Fibroblast of lung (primary cell): Measurements from ENCODE around the gene DOK1. TPM values are rescaled to one million over a fixed set of nuclear protein-coding genes. Genes with fewer than 3 reads are reported as not detected.

Experiments
- DNase-seq, 2 donors: peaks; one replicate each; pipeline versions ENCODE4 v3.0.0 to v3.0.0-alpha.2; 2010; ENCODE audit warnings: low read depth in 2 of 2
- H2AFZ ChIP-seq: 2 replicates; pipeline ENCODE4 v1.5.1; 2012; ENCODE audit warnings: low read length, control low read depth, inconsistent platforms
- H3K27ac ChIP-seq: 2 replicates; pipeline ENCODE4 v1.5.1; 2011; ENCODE audit warnings: low read length, control low read depth; ENCODE audit not compliant: insufficient read depth
- H3K27me3 ChIP-seq: 2 replicates; pipeline ENCODE4 v1.5.1; 2011; ENCODE audit warnings: mild to moderate bottlenecking, low read length; ENCODE audit not compliant: control insufficient read depth, insufficient read depth
- H3K36me3 ChIP-seq: 2 replicates; pipeline ENCODE4 v1.5.1; 2011; ENCODE audit warnings: low read length; ENCODE audit not compliant: control insufficient read depth, insufficient read depth
- H3K4me1 ChIP-seq: 2 replicates; pipeline ENCODE4 v1.5.1; 2011; ENCODE audit warnings: low read length; ENCODE audit not compliant: control insufficient read depth, insufficient read depth; ENCODE audit errors: extremely low read depth
- H3K4me2 ChIP-seq: 2 replicates; pipeline ENCODE4 v1.5.1; 2011; ENCODE audit warnings: low read length, control low read depth; ENCODE audit not compliant: insufficient read depth; ENCODE audit errors: extremely low read depth
- H3K4me3 ChIP-seq, 4 experiments: fragments of 200-600 bp in 1 of 4; sonication (generic) in 1 of 4; replicated peaks in 1 of 4; 2 replicates each; pipeline ENCODE4 v1.5.1; 2011 to 2016; ENCODE audit warnings: low read length in 4 of 4, low read depth in 3 of 4, mild to moderate bottlenecking in 3 of 4, control low read depth in 2 of 4, inconsistent platforms in 1 of 4, mixed read lengths in 1 of 4; ENCODE audit not compliant: insufficient read depth in 1 of 4; ENCODE audit errors: control extremely low read depth in 1 of 4
- H3K79me2 ChIP-seq: 2 replicates; pipeline ENCODE4 v1.5.1; 2012; ENCODE audit warnings: mild to moderate bottlenecking, low read length, inconsistent platforms; ENCODE audit not compliant: control insufficient read depth, insufficient read depth
- H3K9ac ChIP-seq: 2 replicates; pipeline ENCODE4 v1.5.1; 2011; ENCODE audit warnings: mild to moderate bottlenecking, low read length, control low read depth; ENCODE audit not compliant: insufficient read depth
- H3K9me3 ChIP-seq: 2 replicates; pipeline ENCODE4 v1.5.1; 2012; ENCODE audit warnings: low read depth, low read length; ENCODE audit not compliant: control insufficient read depth, insufficient read depth
- H4K20me1 ChIP-seq: 2 replicates; pipeline ENCODE4 v1.5.1; 2011; ENCODE audit warnings: low read length; ENCODE audit not compliant: control insufficient read depth, insufficient read depth; ENCODE audit errors: extremely low read depth
- CTCF ChIP-seq, 2 donors: IDR thresholded peaks in 1 of 2; conservative IDR thresholded peaks in 1 of 2; 1 replicate in 1 of 2; 2 replicates in 1 of 2; pipeline ENCODE4 v1.5.1; 2011 to 2012; ENCODE audit warnings: low read length in 2 of 2, control low read depth in 1 of 2, inconsistent platforms in 1 of 2, low read depth in 1 of 2, mild to moderate bottlenecking in 1 of 2
- EZH2 ChIP-seq: IDR thresholded peaks from 2 replicates; pipeline ENCODE4 v1.5.1; 2012; ENCODE audit warnings: low read length, control low read depth, mild to moderate bottlenecking; ENCODE audit errors: missing control alignments
- polyA plus RNA-seq, 2 donors: library from polyadenylated mRNA; depleted of rRNA in 1 of 2; stranded (reverse) in 1 of 2; unstranded in 1 of 2; fragments of >200 nt; gene quantifications; 2 replicates each; pipeline ENCODE4 v1.2.1, GENCODE V29; 2011 to 2012; ENCODE audit warnings: missing spikeins in 1 of 2
- total RNA-seq: library from RNA; depleted of rRNA; stranded (reverse); fragments of >200 nt; gene quantifications from 2 replicates; pipeline ENCODE4 v1.2.1, GENCODE V29; 2014

The DOK1 gene
- total and polyA plus RNA-seq, 2 donors (not counting 1 experiment from before 2014, with no cell fraction given), result 11.4 to 31.7 TPM

- Histone ChIP-seq H3K27ac (no peak overlapping the region), H3K36me3 (no peaks in the 10 kb centered on the region), H3K9ac (no peak overlapping the region), H4K20me1 (no peaks in the 10 kb centered on the region), H3K27me3 (no peaks in the 10 kb centered on the region), H3K4me3 (no peak overlapping the region), H3K79me2 (no peaks in the 10 kb centered on the region), H3K4me1 (no peaks in the 10 kb centered on the region), H2AFZ (no peak overlapping the region), H3K4me2 (no peak overlapping the region), H3K9me3 (no peaks in the 10 kb centered on the region)
- no peak for DNase-seq
- no peak for TF ChIP-seq CTCF (conservative IDR thresholded peaks at IDR 0.05 in 1 of 2, IDR thresholded peaks at IDR 0.05 in 1 of 2; ENCODE audit: low read depth in 1 of 2, low read length in 2 of 2)
Measured at GRCh38 chr2:74542978-74543377, 11.5 kb upstream of the DOK1 start.

- Histone ChIP-seq H3K4me2 (no peak overlapping the region), H4K20me1 (no peaks in the 10 kb centered on the region), H3K27me3 (no peaks in the 10 kb centered on the region), H3K27ac (no peak overlapping the region), H3K36me3 (no peaks in the 10 kb centered on the region), H3K9me3 (no peaks in the 10 kb centered on the region), H3K4me3 (no peak overlapping the region), H3K9ac (no peak overlapping the region), H3K4me1 (peaks cover 3% of the 10 kb centered on the region), H3K79me2 (no peaks in the 10 kb centered on the region), H2AFZ (no peak overlapping the region)
- no peak for DNase-seq
- TF ChIP-seq EZH2 (no peak), CTCF (conservative IDR thresholded peaks at IDR 0.05 in 1 of 2, IDR thresholded peaks at IDR 0.05 in 1 of 2; ENCODE audit: low read depth in 1 of 2, low read length in 2 of 2) (no peak)
Measured at GRCh38 chr2:74544634-74545033, 9.9 kb upstream of the DOK1 start.

GRCh38 chr2:74546004-74546403, 8.5 kb upstream of the DOK1 start:
- H3K27ac ChIP-seq, result no peak overlapping the region
- no peak for TF ChIP-seq EZH2
- TF ChIP-seq CTCF (conservative IDR thresholded peaks at IDR 0.05 in 1 of 2, IDR thresholded peaks at IDR 0.05 in 1 of 2; ENCODE audit: low read depth in 1 of 2, low read length in 2 of 2), result no peak
- H3K4me3 ChIP-seq, result no peak overlapping the region
- no peak for DNase-seq
- H3K27me3 ChIP-seq, result no peaks in the 10 kb centered on the region
- no peaks in the 10 kb centered on the region for H3K79me2 ChIP-seq
- no peaks in the 10 kb centered on the region for H3K9me3 ChIP-seq
- no peak overlapping the region for H3K4me2 ChIP-seq
- no peak overlapping the region for H2AFZ ChIP-seq
- no peaks in the 10 kb centered on the region for H4K20me1 ChIP-seq
- H3K9ac ChIP-seq, result no peak overlapping the region
- H3K36me3 ChIP-seq, result no peaks in the 10 kb centered on the region
- H3K4me1 ChIP-seq, result peaks cover 3% of the 10 kb centered on the region
